HG02943 (cell line): ENCODE measurements around the gene ASB1.
"Not testable (repeated sequence)": the region's sequence is repeated elsewhere in the genome, so short reads cannot be mapped to it uniquely, and the experiment has no call there.

Source experiments
- ATAC-seq: cut with Tn5 transposase; IDR thresholded peaks from one replicate; pipeline ENCODE4 v1.9.1; 2021; ENCODE audit warnings: mild to moderate bottlenecking, low read depth, moderate library complexity; ENCODE audit not compliant: unreplicated experiment

ASB1 gene

GRCh38 chr2:238403632-238404405 is 22.9 kb upstream of the ASB1 start:
- ATAC-seq = no peak

GRCh38 chr2:238404406-238405216 is 22.1 kb upstream of the ASB1 start:
- no peak for ATAC-seq

GRCh38 chr2:238405217-238405555 is 21.5 kb upstream of the ASB1 start:
- not testable (repeated sequence) for ATAC-seq

- ATAC-seq = no peak
Measured at GRCh38 chr2:238406221-238406997, 20.3 kb upstream of the ASB1 start.

- no peak for ATAC-seq
Measured at GRCh38 chr2:238406998-238407285, 19.8 kb upstream of the ASB1 start.

GRCh38 chr2:238407566-238407965 is 19.2 kb upstream of the ASB1 start:
- ATAC-seq = no peak

GRCh38 chr2:238408615-238409340 is 17.9 kb upstream of the ASB1 start:
- ATAC-seq = no peak

- no peak for ATAC-seq
Measured at GRCh38 chr2:238409341-238410199, 17.2 kb upstream of the ASB1 start.

GRCh38 chr2:238412067-238412767 is 14.5 kb upstream of the ASB1 start:
- no peak for ATAC-seq

GRCh38 chr2:238413368-238413767 is 13.4 kb upstream of the ASB1 start:
- ATAC-seq = no peak

GRCh38 chr2:238415036-238415764 is 11.5 kb upstream of the ASB1 start:
- ATAC-seq = no peak

- ATAC-seq = no peak
Measured at GRCh38 chr2:238415893-238416292, 10.8 kb upstream of the ASB1 start.

GRCh38 chr2:238418196-238418998 is 8.3 kb upstream of the ASB1 start:
- ATAC-seq = no peak

- ATAC-seq = no peak
Measured at GRCh38 chr2:238418999-238419546, 7.7 kb upstream of the ASB1 start.

GRCh38 chr2:238420442-238420841 is 6.3 kb upstream of the ASB1 start:
- no peak for ATAC-seq

GRCh38 chr2:238420878-238421694 is 5.6 kb upstream of the ASB1 start:
- no peak for ATAC-seq

- ATAC-seq = no peak
Measured at GRCh38 chr2:238421695-238422035, 5.1 kb upstream of the ASB1 start.
